Right lobe of liver (tissue), 4 donors: ENCODE results near the gene CCL2.

Experiments
- POLR2A ChIP-seq: fragments of 450-650 bp; IDR thresholded peaks from one replicate; pipeline ENCODE4 v1.6.1; 2017; ENCODE audit warnings: antibody characterized with exemption, mild to moderate bottlenecking
- TF ChIP-seq, protein P1 (sequence below), 4 donors: fragments of 200-600 bp in 3 of 4; fragments of 450-650 bp in 1 of 4; IDR thresholded peaks; one replicate each; pipeline versions ENCODE4 v1.5.1 to v1.8.0; 2016 to 2022; ENCODE audit warnings: antibody characterized with exemption in 4 of 4, mild to moderate bottlenecking in 2 of 4
- donor health status: DM: no; HTN: no; CAD: no.
- donor health status: DM: no; HTN: no; CAD: no.
- donor health status: DM: no; HTN: yes; CAD: no.

DNA sequence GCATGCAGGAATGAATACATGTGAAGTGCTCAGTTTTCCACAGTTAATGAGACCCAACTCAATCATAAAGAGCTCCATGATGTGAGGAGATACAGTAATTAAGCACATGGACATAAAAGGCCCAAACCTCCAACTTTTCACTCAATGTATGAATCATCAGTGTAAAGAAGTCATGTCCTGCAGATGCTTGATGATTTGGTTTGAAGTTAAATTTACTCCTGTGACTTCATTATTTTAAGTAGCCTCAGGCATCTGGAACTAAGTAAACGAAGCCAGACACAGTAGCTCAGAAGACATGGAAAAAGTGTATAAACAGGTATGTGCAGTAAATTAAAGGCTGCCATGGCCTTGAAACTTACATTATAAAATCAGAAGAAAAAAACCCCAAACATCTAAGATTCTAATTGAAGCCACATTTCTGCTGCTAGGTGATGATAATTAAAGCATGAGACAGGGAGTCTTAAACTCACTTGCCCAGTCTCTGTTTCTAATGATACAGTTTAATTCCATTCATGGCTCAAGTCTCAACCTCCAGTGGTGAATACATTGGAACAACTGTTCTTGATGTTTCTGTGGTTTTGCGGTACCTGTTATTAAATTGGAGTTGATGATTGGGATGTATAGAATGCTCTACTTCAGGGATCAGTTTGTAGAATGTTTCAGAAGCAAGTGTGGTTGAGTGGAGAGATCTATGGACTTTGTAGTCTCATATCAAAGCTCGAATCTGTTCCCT lies 28.9 kb upstream of the CCL2 start:
- TF ChIP-seq, protein P1, sequence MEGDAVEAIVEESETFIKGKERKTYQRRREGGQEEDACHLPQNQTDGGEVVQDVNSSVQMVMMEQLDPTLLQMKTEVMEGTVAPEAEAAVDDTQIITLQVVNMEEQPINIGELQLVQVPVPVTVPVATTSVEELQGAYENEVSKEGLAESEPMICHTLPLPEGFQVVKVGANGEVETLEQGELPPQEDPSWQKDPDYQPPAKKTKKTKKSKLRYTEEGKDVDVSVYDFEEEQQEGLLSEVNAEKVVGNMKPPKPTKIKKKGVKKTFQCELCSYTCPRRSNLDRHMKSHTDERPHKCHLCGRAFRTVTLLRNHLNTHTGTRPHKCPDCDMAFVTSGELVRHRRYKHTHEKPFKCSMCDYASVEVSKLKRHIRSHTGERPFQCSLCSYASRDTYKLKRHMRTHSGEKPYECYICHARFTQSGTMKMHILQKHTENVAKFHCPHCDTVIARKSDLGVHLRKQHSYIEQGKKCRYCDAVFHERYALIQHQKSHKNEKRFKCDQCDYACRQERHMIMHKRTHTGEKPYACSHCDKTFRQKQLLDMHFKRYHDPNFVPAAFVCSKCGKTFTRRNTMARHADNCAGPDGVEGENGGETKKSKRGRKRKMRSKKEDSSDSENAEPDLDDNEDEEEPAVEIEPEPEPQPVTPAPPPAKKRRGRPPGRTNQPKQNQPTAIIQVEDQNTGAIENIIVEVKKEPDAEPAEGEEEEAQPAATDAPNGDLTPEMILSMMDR (IDR thresholded peaks at IDR 0.05): no peak
- TF ChIP-seq POLR2A: no peak
